Measurements from ENCODE around the gene SNCG. TPM values are rescaled to one million over a fixed set of nuclear protein-coding genes. Genes with fewer than 3 reads are reported as not detected.

SNCG gene
- total RNA-seq, 1 donor from 2014 or later: 0.49 TPM

- Mint-ChIP-seq H3K36me3 (ENCODE audit: low read depth) (no peaks in the 10 kb centered on the region), H3K27ac (no peak overlapping the region), H3K9me3 (no peaks in the 10 kb centered on the region), H3K27me3 (ENCODE audit: insufficient read depth) (no peaks in the 10 kb centered on the region), H3K4me3 (no peak overlapping the region), H3K4me1 (ENCODE audit: low read depth) (no peaks in the 10 kb centered on the region)
- intact Hi-C loops (cut with micrococcal nuclease): no loop called here
- peak; percentile 14 for DNase-seq (ENCODE audit: low spot score)
Observed at GRCh38 chr10:86960003-86960862, 1.8 kb downstream of the SNCG start.

GRCh38 chr10:86960863-86961434, 2.5 kb downstream of the SNCG start:
- no peak for DNase-seq (ENCODE audit: low spot score)
- Mint-ChIP-seq H3K27me3 (ENCODE audit: insufficient read depth) (no peaks in the 10 kb centered on the region), H3K4me3 (no peak overlapping the region), H3K9me3 (no peaks in the 10 kb centered on the region), H3K36me3 (ENCODE audit: low read depth) (no peaks in the 10 kb centered on the region), H3K27ac (no peak overlapping the region), H3K4me1 (ENCODE audit: low read depth) (peaks cover 5% of the 10 kb centered on the region)
- intact Hi-C loops (cut with micrococcal nuclease): no loop called here

GRCh38 chr10:86961481-86962091, 3.2 kb downstream of the SNCG start:
- Mint-ChIP-seq H3K27ac (no peak overlapping the region), H3K9me3 (no peaks in the 10 kb centered on the region), H3K4me1 (ENCODE audit: low read depth) (peaks cover 12% of the 10 kb centered on the region), H3K36me3 (ENCODE audit: low read depth) (no peaks in the 10 kb centered on the region), H3K27me3 (ENCODE audit: insufficient read depth) (no peaks in the 10 kb centered on the region), H3K4me3 (no peak overlapping the region)
- intact Hi-C loops (cut with micrococcal nuclease): no loop called here
- no peak for DNase-seq (ENCODE audit: low spot score)

- no peak overlapping the region for H3K4me3 Mint-ChIP-seq
- no peaks in the 10 kb centered on the region for H3K9me3 Mint-ChIP-seq
- peaks cover 16% of the 10 kb centered on the region for H3K4me1 Mint-ChIP-seq (ENCODE audit: low read depth)
- no peaks in the 10 kb centered on the region for H3K27me3 Mint-ChIP-seq (ENCODE audit: insufficient read depth)
- intact Hi-C loops (cut with micrococcal nuclease): no loop called here
- no peak overlapping the region for H3K27ac Mint-ChIP-seq
- no peak for DNase-seq (ENCODE audit: low spot score)
- no peaks in the 10 kb centered on the region for H3K36me3 Mint-ChIP-seq (ENCODE audit: low read depth)
Observed at GRCh38 chr10:86962136-86962980, 4.0 kb downstream of the SNCG start.

- no peak overlapping the region for H3K27ac Mint-ChIP-seq
- H3K36me3 Mint-ChIP-seq (ENCODE audit: low read depth): no peaks in the 10 kb centered on the region
- no peak overlapping the region for H3K4me3 Mint-ChIP-seq
- DNase-seq (ENCODE audit: low spot score): no peak
- no peaks in the 10 kb centered on the region for H3K9me3 Mint-ChIP-seq
- peaks cover 2% of the 10 kb centered on the region for H3K27me3 Mint-ChIP-seq (ENCODE audit: insufficient read depth)
- intact Hi-C loops (cut with micrococcal nuclease): no loop called here
- peaks cover 16% of the 10 kb centered on the region for H3K4me1 Mint-ChIP-seq (ENCODE audit: low read depth)
Observed at GRCh38 chr10:86962981-86963310, 4.5 kb downstream of the SNCG start.

GRCh38 chr10:86963341-86963919, 5.0 kb downstream of the SNCG start:
- Mint-ChIP-seq H3K9me3 (no peaks in the 10 kb centered on the region), H3K36me3 (ENCODE audit: low read depth) (no peaks in the 10 kb centered on the region), H3K27ac (no peak overlapping the region), H3K27me3 (ENCODE audit: insufficient read depth) (peaks cover 2% of the 10 kb centered on the region), H3K4me3 (no peak overlapping the region), H3K4me1 (ENCODE audit: low read depth) (peaks cover 16% of the 10 kb centered on the region)
- DNase-seq (ENCODE audit: low spot score): no peak
- intact Hi-C loops (cut with micrococcal nuclease): no loop called here

- no peak for DNase-seq (ENCODE audit: low spot score)
- intact Hi-C loops (cut with micrococcal nuclease): no loop called here
- Mint-ChIP-seq H3K4me3 (no peak overlapping the region), H3K9me3 (no peaks in the 10 kb centered on the region), H3K27me3 (ENCODE audit: insufficient read depth) (peaks cover 6% of the 10 kb centered on the region), H3K4me1 (ENCODE audit: low read depth) (peaks cover 16% of the 10 kb centered on the region), H3K36me3 (ENCODE audit: low read depth) (no peaks in the 10 kb centered on the region), H3K27ac (no peak overlapping the region)
Observed at GRCh38 chr10:86964061-86964846, 5.9 kb downstream of the SNCG start.

- no peaks in the 10 kb centered on the region for H3K36me3 Mint-ChIP-seq (ENCODE audit: low read depth)
- no peak overlapping the region for H3K4me3 Mint-ChIP-seq
- H3K27me3 Mint-ChIP-seq (ENCODE audit: insufficient read depth): peaks cover 12% of the 10 kb centered on the region
- peaks cover 16% of the 10 kb centered on the region for H3K4me1 Mint-ChIP-seq (ENCODE audit: low read depth)
- DNase-seq (ENCODE audit: low spot score): no peak
- no peaks in the 10 kb centered on the region for H3K9me3 Mint-ChIP-seq
- H3K27ac Mint-ChIP-seq: no peak overlapping the region
- intact Hi-C loops (cut with micrococcal nuclease): loop anchor here (5.0 kb wide), 1 partner anchor 253 kb away; no protein-coding TSS in a partner anchor
Observed at GRCh38 chr10:86964847-86965190, 6.4 kb downstream of the SNCG start.

- intact Hi-C loops (cut with micrococcal nuclease): loop anchor here (1.0 to 5.0 kb wide), 3 partner anchors 27 to 277 kb away; no protein-coding TSS in a partner anchor
- Mint-ChIP-seq H3K4me3 (peak overlapping the region; percentile 34), H3K4me1 (ENCODE audit: low read depth) (peaks cover 16% of the 10 kb centered on the region), H3K36me3 (ENCODE audit: low read depth) (no peaks in the 10 kb centered on the region), H3K27ac (peak overlapping the region; percentile 70), H3K27me3 (ENCODE audit: insufficient read depth) (peaks cover 14% of the 10 kb centered on the region), H3K9me3 (no peaks in the 10 kb centered on the region)
- no peak for DNase-seq (ENCODE audit: low spot score)
Observed at GRCh38 chr10:86965986-86966654, 7.7 kb downstream of the SNCG start.

- intact Hi-C loops (cut with micrococcal nuclease): loop anchor here (2.0 to 5.0 kb wide), 2 partner anchors 255 to 279 kb away; no protein-coding TSS in a partner anchor
- H3K27ac Mint-ChIP-seq: no peak overlapping the region
- H3K9me3 Mint-ChIP-seq: no peaks in the 10 kb centered on the region
- no peaks in the 10 kb centered on the region for H3K36me3 Mint-ChIP-seq (ENCODE audit: low read depth)
- H3K27me3 Mint-ChIP-seq (ENCODE audit: insufficient read depth): peaks cover 19% of the 10 kb centered on the region
- H3K4me1 Mint-ChIP-seq (ENCODE audit: low read depth): peaks cover 22% of the 10 kb centered on the region
- DNase-seq (ENCODE audit: low spot score): no peak
- H3K4me3 Mint-ChIP-seq: no peak overlapping the region
Observed at GRCh38 chr10:86967481-86967941, 9.1 kb downstream of the SNCG start.

- intact Hi-C loops (cut with micrococcal nuclease): loop anchor here (5.0 kb wide), 1 partner anchor 256 kb away; no protein-coding TSS in a partner anchor
Observed at GRCh38 chr10:86968271-86968993, 10.0 kb downstream of the SNCG start, which contains the start of gene ADIRF. Gene ADIRF, plus strand, starts transcription at chr10:86968482. Its CDS starts 63 bp downstream, at chr10:86968545.

More at GRCh38 chr10:86968271-86968993, 10.0 kb downstream of the SNCG start, which contains the start of gene ADIRF:
- no peak within 1 kb of the TSS for H3K27ac Mint-ChIP-seq
- DNase-seq (ENCODE audit: low spot score): no peak
- H3K9me3 Mint-ChIP-seq: no peaks in the 10 kb centered on the region
- no peaks in the 10 kb centered on the region for H3K36me3 Mint-ChIP-seq (ENCODE audit: low read depth)
- H3K4me1 Mint-ChIP-seq (ENCODE audit: low read depth): peaks cover 22% of the 10 kb centered on the region
- H3K27me3 Mint-ChIP-seq (ENCODE audit: insufficient read depth): peaks cover 28% of the 10 kb centered on the region
- no peak within 1 kb of the TSS for H3K4me3 Mint-ChIP-seq

All from activated T-helper 1 cell treated with anti-CD3 and anti-CD28 coated beads, Interleukin-12 subunit alpha, Interleukin-12 subunit beta, Interleukin-2, Interleukin-4 antibody, amounts not matched to agents 30 ng/mL and 10 ng/mL and 1 ng/mL, durations not matched to agents 14 hours and 24 hours and 36 hours (primary cell).